GM12801 (cell line): Measurements from ENCODE around the gene LIPH.

Source experiments
- CTCF ChIP-seq: IDR thresholded peaks from one replicate; pipeline ENCODE4 v1.5.1; 2011; ENCODE audit warnings: control low read depth; ENCODE audit not compliant: insufficient read length; ENCODE audit errors: extremely low read depth

LIPH gene

DNA sequence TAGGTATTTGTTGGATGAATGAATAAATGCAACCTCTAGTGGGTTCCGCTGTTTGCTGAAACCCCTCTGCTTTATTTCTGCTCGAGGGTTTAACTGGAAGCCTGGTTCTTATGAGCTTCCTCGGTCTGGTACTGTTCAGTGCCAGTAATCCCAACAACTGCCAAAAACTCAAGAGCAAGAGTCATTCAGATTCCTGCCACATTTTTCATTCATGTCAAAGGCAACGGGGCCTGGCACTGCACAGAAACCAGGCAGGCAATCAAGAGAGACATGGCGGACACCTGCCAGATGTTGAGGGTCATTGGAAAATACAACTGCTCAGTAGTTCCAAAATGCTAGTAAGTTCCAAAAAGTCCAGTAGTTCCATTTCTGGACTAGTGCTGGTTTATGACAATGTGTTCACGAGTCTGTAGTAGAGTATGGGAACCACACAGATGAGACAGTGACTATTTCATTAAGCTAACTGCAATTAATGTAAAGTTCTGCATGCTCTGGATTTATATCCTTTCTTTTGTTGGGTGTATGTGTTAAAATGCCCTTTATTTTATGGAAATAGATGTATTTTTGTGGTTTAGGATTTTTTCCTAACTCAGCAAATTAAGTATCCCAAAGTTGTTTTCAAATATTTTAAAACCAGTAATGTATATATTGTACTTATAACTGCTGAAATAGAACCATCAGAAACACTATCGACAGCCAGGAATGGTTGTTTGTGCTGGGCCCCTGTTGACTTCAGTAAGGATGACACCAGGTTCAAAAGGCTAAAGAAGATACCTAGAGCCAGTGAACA, 30.8 kb downstream of the LIPH start:
- no peak for TF ChIP-seq CTCF

GRCh38 chr3:185519021-185519420, 33.4 kb downstream of the LIPH start:
- TF ChIP-seq CTCF, result no peak

GRCh38 chr3:185517387-185518130, 34.8 kb downstream of the LIPH start:
- no peak for TF ChIP-seq CTCF

DNA sequence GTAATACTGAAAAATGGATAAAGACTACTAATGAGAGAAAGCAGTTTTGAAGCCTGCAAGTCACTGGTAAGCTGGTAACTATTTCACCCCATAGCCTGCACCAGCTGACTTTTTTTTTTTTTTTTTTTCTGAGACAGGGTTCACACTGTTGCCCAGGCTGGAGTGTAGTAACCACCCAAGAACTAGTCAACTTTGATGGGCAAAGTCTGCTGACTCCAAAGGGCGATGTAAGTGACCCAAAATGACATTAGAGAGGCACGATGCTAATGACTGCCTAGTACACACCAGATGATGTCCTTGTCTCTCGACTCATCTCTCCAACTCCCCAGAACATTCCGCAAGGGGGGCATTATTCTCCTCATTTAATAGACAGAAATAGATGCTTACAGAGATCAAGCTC, 40.7 kb downstream of the LIPH start:
- no peak for TF ChIP-seq CTCF

DNA sequence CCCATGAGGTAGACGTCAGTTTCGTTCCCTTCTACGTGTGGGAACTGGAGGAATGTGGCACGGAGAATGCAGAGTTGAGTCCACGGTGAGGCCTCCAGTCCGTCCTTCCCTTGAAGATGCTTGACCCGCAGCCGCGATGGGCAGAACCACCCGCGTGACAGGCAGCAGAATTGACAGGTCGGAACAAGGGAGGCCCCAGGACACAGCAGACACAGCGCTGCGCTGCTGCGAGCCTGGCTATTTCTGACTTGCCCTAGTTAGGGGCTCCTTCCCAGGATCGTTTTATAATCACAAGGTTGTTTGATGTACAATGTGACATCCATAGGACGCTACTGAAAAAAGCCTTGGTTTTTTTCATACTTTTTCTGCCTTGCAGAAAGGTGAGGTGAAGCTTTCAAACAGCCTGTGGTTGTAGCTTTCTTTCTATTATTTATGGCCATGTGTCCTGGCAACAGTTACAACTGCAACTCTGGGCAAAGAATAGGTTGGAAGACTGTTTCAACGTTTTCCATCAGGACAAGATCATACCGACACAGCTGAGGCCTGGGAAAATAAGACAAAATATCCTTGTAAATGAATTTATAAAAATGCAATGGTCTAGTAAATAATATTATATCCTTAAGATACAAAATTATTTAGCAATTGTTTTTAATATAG, 43.9 kb downstream of the LIPH start:
- TF ChIP-seq CTCF, result no peak

- TF ChIP-seq CTCF, result no peak
Measured at GRCh38 chr3:185507883-185508282, 44.5 kb downstream of the LIPH start.

GRCh38 chr3:185504636-185505035, 47.8 kb downstream of the LIPH start:
- TF ChIP-seq CTCF, result no peak
